GM08714 (cell line): ENCODE measurements around the gene GP5.

Experiments
- H3K4me3 ChIP-seq: fragments of 200-500 bp; sonication (Bioruptor generic); 2 replicates; pipeline ENCODE4 v1.5.1; 2014; ENCODE audit warnings: mild to moderate bottlenecking, low read length, inconsistent platforms
- ZNF274 ChIP-seq: IDR thresholded peaks from 2 replicates; pipeline ENCODE4 v1.6.1; 2012; ENCODE audit warnings: mild to moderate bottlenecking, low read depth, low read length

GP5 gene

GRCh38 chr3:194375473-194376240 lies 23.4 kb downstream of the GP5 start:
- no peak for TF ChIP-seq ZNF274
- no peak overlapping the region for H3K4me3 ChIP-seq

- no peak overlapping the region for H3K4me3 ChIP-seq
- TF ChIP-seq ZNF274: no peak
Measured at GRCh38 chr3:194374935-194375334, 24.1 kb downstream of the GP5 start.

GRCh38 chr3:194373899-194374298 lies 25.2 kb downstream of the GP5 start:
- no peak overlapping the region for H3K4me3 ChIP-seq

GRCh38 chr3:194373028-194373427 lies 26.0 kb downstream of the GP5 start:
- no peak for TF ChIP-seq ZNF274
- H3K4me3 ChIP-seq: no peak overlapping the region

More at GRCh38 chr3:194373899-194374298, 25.2 kb downstream of the GP5 start:
- TF ChIP-seq ZNF274: no peak

- TF ChIP-seq ZNF274: no peak
- H3K4me3 ChIP-seq: no peak overlapping the region
Measured at GRCh38 chr3:194370753-194371152, 28.3 kb downstream of the GP5 start.

- no peak within 1 kb of the TSS for H3K4me3 ChIP-seq
- TF ChIP-seq ZNF274: no peak
Measured at GRCh38 chr3:194369522-194370279, 29.4 kb downstream of the GP5 start, which contains the start of gene LRRC15. TSS of gene LRRC15 (minus strand) at chr3:194369743. CDS start at chr3:194361043, 8,700 bp downstream.

GRCh38 chr3:194368918-194369317 lies 30.1 kb downstream of the GP5 start:
- H3K4me3 ChIP-seq: no peak overlapping the region
- no peak for TF ChIP-seq ZNF274

GRCh38 chr3:194367992-194368841 lies 30.8 kb downstream of the GP5 start:
- TF ChIP-seq ZNF274: no peak
- no peak overlapping the region for H3K4me3 ChIP-seq

- H3K4me3 ChIP-seq: no peak overlapping the region
- TF ChIP-seq ZNF274: no peak
Measured at GRCh38 chr3:194365978-194366490, 33.0 kb downstream of the GP5 start.

GRCh38 chr3:194365526-194365925 lies 33.5 kb downstream of the GP5 start:
- no peak overlapping the region for H3K4me3 ChIP-seq
- TF ChIP-seq ZNF274: no peak

- H3K4me3 ChIP-seq: no peak overlapping the region
- TF ChIP-seq ZNF274: no peak
Measured at GRCh38 chr3:194364652-194365434, 34.2 kb downstream of the GP5 start.

GRCh38 chr3:194364314-194364651 lies 34.8 kb downstream of the GP5 start:
- no peak for TF ChIP-seq ZNF274

GRCh38 chr3:194360568-194360967 lies 38.5 kb downstream of the GP5 start:
- H3K4me3 ChIP-seq: no peak overlapping the region
- TF ChIP-seq ZNF274: no peak

More at GRCh38 chr3:194364314-194364651, 34.8 kb downstream of the GP5 start:
- H3K4me3 ChIP-seq: no peak overlapping the region
